IMR-90 (cell line): ENCODE data around the gene TSPAN17. TPM values are rescaled to one million over a fixed set of nuclear protein-coding genes. Genes with fewer than 3 reads are reported as not detected.

Experiments used
- ATAC-seq: fragments of 200-7000 bp; cut with Tn5 transposase; 2 replicates; pipeline ENCODE4 v1.9.1; 2020; ENCODE audit warnings: low read depth, mild to moderate bottlenecking, moderate library complexity
- BruUV-seq: library from RNA; stranded (reverse); fragments of 400-500 nt; replicated peaks from 2 replicates; lab custom pipeline; 2021; lab: Mats Ljungman, UMichigan
- CTCF ChIA-PET: fragments of 300-600 bp; formaldehyde crosslinking; extraction: SDS; loops from one replicate; lab custom pipeline; 2021; ENCODE audit warnings: antibody characterized with exemption; lab: Yijun Ruan, JAX
- POLR2A ChIA-PET: fragments of 300-600 bp; sonication (Branson Sonifier 250); formaldehyde crosslinking; loops from one replicate; lab custom pipeline; 2022; ENCODE audit warnings: antibody characterized with exemption; ENCODE audit not compliant: unreplicated experiment; lab: Charles Lee
- DNase-seq: peaks from one replicate; pipeline ENCODE4 v3.0.0; 2013
- H2AFZ ChIP-seq: replicated peaks from 2 replicates; pipeline ENCODE3; 2013; ENCODE audit warnings: low read length, mild to moderate bottlenecking; ENCODE audit not compliant: poor library complexity
- H2AK5ac ChIP-seq: 2 replicates; pipeline ENCODE4 v1.6.1; 2013; ENCODE audit warnings: low read depth, low read length, inconsistent platforms
- H2AK9ac ChIP-seq: replicated peaks from 2 replicates; pipeline ENCODE3; 2013; ENCODE audit warnings: mild to moderate bottlenecking, low read depth, low read length, moderate library complexity; ENCODE audit not compliant: poor library complexity
- H2BK120ac ChIP-seq: 2 replicates; pipeline ENCODE4 v1.6.1; 2013; ENCODE audit warnings: low read depth, low read length, inconsistent platforms
- H2BK15ac ChIP-seq: 3 replicates; pipeline ENCODE4 v1.6.1; 2013; ENCODE audit warnings: low read depth, low read length, inconsistent platforms
- H2BK20ac ChIP-seq: 2 replicates; pipeline ENCODE4 v1.6.1; 2013; ENCODE audit warnings: low read depth, mild to moderate bottlenecking, inconsistent platforms, low read length, moderate library complexity
- H2BK5ac ChIP-seq: 2 replicates; pipeline ENCODE4 v1.6.1; 2013; ENCODE audit warnings: mild to moderate bottlenecking, low read depth, low read length, inconsistent platforms; ENCODE audit not compliant: poor library complexity, severe bottlenecking
- H3K14ac ChIP-seq: replicated peaks from 2 replicates; pipeline ENCODE4 v1.6.1; 2013; ENCODE audit warnings: low read depth, low read length, inconsistent platforms
- H3K18ac ChIP-seq: 2 replicates; pipeline ENCODE4 v1.6.1; 2013; ENCODE audit warnings: low read depth, low read length, control low read depth
- H3K23ac ChIP-seq: 2 replicates; pipeline ENCODE4 v1.6.1; 2013; ENCODE audit warnings: low read depth, low read length, inconsistent platforms
- H3K27ac ChIP-seq: 2 replicates; pipeline ENCODE4 v1.5.1; 2013; ENCODE audit warnings: mild to moderate bottlenecking, control low read depth, low read length; ENCODE audit not compliant: insufficient read depth
- H3K27me3 ChIP-seq: 2 replicates; pipeline ENCODE4 v1.6.1; 2013; ENCODE audit warnings: low read length; ENCODE audit not compliant: control insufficient read depth, insufficient read depth
- H3K36me3 ChIP-seq: 2 replicates; pipeline ENCODE4 v1.6.1; 2013; ENCODE audit warnings: low read length, mixed read lengths; ENCODE audit not compliant: control insufficient read depth, insufficient read depth
- H3K4ac ChIP-seq: 2 replicates; pipeline ENCODE4 v1.6.1; 2013; ENCODE audit warnings: low read depth, low read length, inconsistent platforms
- H3K4me1 ChIP-seq: 2 replicates; pipeline ENCODE4 v1.6.1; 2013; ENCODE audit warnings: low read length, mixed read lengths; ENCODE audit not compliant: control insufficient read depth, insufficient read depth
- H3K4me2 ChIP-seq: 2 replicates; pipeline ENCODE4 v1.6.1; 2013; ENCODE audit warnings: low read depth, mild to moderate bottlenecking, control low read depth, low read length, moderate library complexity
- H3K4me3 ChIP-seq: 2 replicates; pipeline ENCODE4 v1.5.1; 2013; ENCODE audit warnings: low read depth, mild to moderate bottlenecking, control low read depth, low read length, moderate library complexity; ENCODE audit not compliant: insufficient read depth
- H3K56ac ChIP-seq: 2 replicates; pipeline ENCODE4 v1.6.1; 2013; ENCODE audit warnings: low read length, inconsistent platforms; ENCODE audit not compliant: insufficient read depth; ENCODE audit errors: extremely low read depth
- H3K79me1 ChIP-seq, 2 experiments: 2 replicates each; pipeline ENCODE4 v1.6.1; 2013; ENCODE audit warnings: low read length in 2 of 2, inconsistent platforms in 1 of 2, low read depth in 1 of 2
- H3K9ac ChIP-seq: 2 replicates; pipeline ENCODE4 v1.6.1; 2013; ENCODE audit warnings: low read depth, low read length, control low read depth
- H3K9me1 ChIP-seq: 2 replicates; pipeline ENCODE4 v1.6.1; 2013; ENCODE audit warnings: low read length, inconsistent platforms; ENCODE audit not compliant: insufficient read depth
- H3K9me3 ChIP-seq: 2 replicates; pipeline ENCODE4 v1.6.1; 2013; ENCODE audit warnings: low read length; ENCODE audit not compliant: control insufficient read depth, insufficient read depth
- H4K20me1 ChIP-seq: 2 replicates; pipeline ENCODE4 v1.6.1; 2013; ENCODE audit warnings: low read length, inconsistent platforms; ENCODE audit not compliant: insufficient read depth
- H4K5ac ChIP-seq: 2 replicates; pipeline ENCODE4 v1.6.1; 2013; ENCODE audit warnings: mild to moderate bottlenecking, low read depth, low read length, control low read depth
- H4K8ac ChIP-seq, 2 experiments: 2 replicates each; pipeline ENCODE4 v1.6.1; 2013; ENCODE audit warnings: low read depth in 2 of 2, low read length in 2 of 2, control low read depth in 1 of 2, inconsistent platforms in 1 of 2
- H4K91ac ChIP-seq: 2 replicates; pipeline ENCODE4 v1.6.1; 2013; ENCODE audit warnings: low read depth, low read length, inconsistent platforms; ENCODE audit not compliant: insufficient read depth
- BHLHE40 ChIP-seq: fragments of 150-350 bp; IDR thresholded peaks from 2 replicates; pipeline ENCODE4 v1.6.1; 2016; ENCODE audit warnings: mild to moderate bottlenecking, low read depth, low read length
- CEBPB ChIP-seq: IDR thresholded peaks from 2 replicates; pipeline ENCODE4 v1.6.1; 2012; ENCODE audit warnings: low read depth, low read length, improper control_type of control experiment
- MXI1 ChIP-seq: IDR thresholded peaks from 2 replicates; pipeline ENCODE4 v1.6.1; 2012; ENCODE audit warnings: low read depth, mild to moderate bottlenecking, low read length, moderate library complexity, borderline replicate concordance
- NFE2L2 ChIP-seq: fragments of 150-350 bp; IDR thresholded peaks from 2 replicates; pipeline ENCODE4 v1.6.1; 2016; ENCODE audit warnings: low read depth, mild to moderate bottlenecking, low read length
- POLR2A ChIP-seq: IDR thresholded peaks from 2 replicates; pipeline ENCODE4 v1.6.1; 2012; ENCODE audit warnings: mild to moderate bottlenecking, low read depth, low read length
- RAD21 ChIP-seq: IDR thresholded peaks from 2 replicates; pipeline ENCODE4 v1.6.1; 2012; ENCODE audit warnings: low read length, improper control_type of control experiment
- RFX5 ChIP-seq: IDR thresholded peaks from 2 replicates; pipeline ENCODE4 v1.8.0; 2012; ENCODE audit warnings: low read depth, mild to moderate bottlenecking, low read length, moderate library complexity
- SMC3 ChIP-seq: fragments of 150-350 bp; IDR thresholded peaks from 2 replicates; pipeline ENCODE4 v1.6.1; 2016; ENCODE audit warnings: low read depth, mild to moderate bottlenecking, antibody characterized with exemption, low read length, moderate library complexity
- dilution Hi-C: fragments of 300-500 bp; cut with HindIII; formaldehyde crosslinking; loops from one replicate; pipeline ENCODE4 v1.14.3; 2018; ENCODE audit warnings: low sequenced_read_pairs; ENCODE audit not compliant: unreplicated experiment
- in situ Hi-C: fragments of 300-500 bp; cut with MboI; formaldehyde crosslinking; loops from 3 replicates; pipeline ENCODE4 v1.14.3; 2019; ENCODE audit warnings: low sequenced_read_pairs, inconsistent platforms, mixed read lengths
- intact Hi-C: fragments of 100-400 bp; cut with micrococcal nuclease; formaldehyde crosslinking; loops from 2 replicates; pipeline ENCODE4 v1.10.0; 2022
- polyA plus RNA-seq, 3 experiments: library from polyadenylated mRNA; depleted of rRNA; stranded (reverse); fragments of >200 nt; gene quantifications; 2 replicates each; pipeline ENCODE4 v1.2.3, GENCODE V29; 2012; ENCODE audit warnings: low replicate concordance in 1 of 3
- total RNA-seq: library from RNA; depleted of rRNA; stranded (reverse); fragments of >200 nt; gene quantifications from 2 replicates; pipeline ENCODE4 v1.2.3, GENCODE V29; 2012
- TF ChIP-seq, protein P1 (sequence below): conservative IDR thresholded peaks from 2 replicates; pipeline ENCODE4 v1.5.1; 2012; ENCODE audit warnings: mild to moderate bottlenecking, low read depth, low read length, improper control_type of control experiment

The TSPAN17 gene
- total and polyA plus RNA-seq, 2 of the 4 experiments (the other 2 are of a cell fraction), result 34.2 to 41.6 TPM

DNA sequence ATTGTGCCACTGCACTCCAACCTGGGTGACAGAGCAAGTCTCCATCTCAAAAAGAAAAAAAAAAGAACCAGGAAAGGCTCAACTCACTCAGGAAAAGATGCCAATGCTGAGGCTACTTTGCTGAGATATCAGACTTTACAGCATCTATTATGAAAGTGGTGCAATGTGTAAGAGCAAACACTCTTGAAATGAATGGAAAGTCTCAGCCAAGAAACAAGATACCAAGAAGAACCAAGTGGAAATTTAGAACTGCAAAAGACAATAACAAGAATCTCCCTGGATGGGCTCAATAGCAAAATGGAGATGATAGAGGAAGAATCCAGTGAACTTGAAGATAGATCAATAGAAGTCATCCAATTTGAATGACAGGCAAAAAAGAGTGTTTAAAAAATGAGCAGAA is 37.7 kb downstream of the TSPAN17 start:
- no peak overlapping the region for H3K9ac ChIP-seq
- H2BK15ac ChIP-seq, result no peak overlapping the region
- no peak overlapping the region for H4K5ac ChIP-seq
- no peak overlapping the region for H4K8ac ChIP-seq
- H3K9me1 ChIP-seq, result no peaks in the 10 kb centered on the region
- no peak overlapping the region for H3K18ac ChIP-seq
- H3K4me3 ChIP-seq, result no peak overlapping the region
- no peaks in the 10 kb centered on the region for H3K79me1 ChIP-seq
- no peak overlapping the region for H2AFZ ChIP-seq
- no peak overlapping the region for H2BK120ac ChIP-seq
- ATAC-seq (no peak), DNase-seq (no peak)
- H3K56ac ChIP-seq, result no peak overlapping the region
- no peak overlapping the region for H3K27ac ChIP-seq
- no peak overlapping the region for H3K14ac ChIP-seq
- no peak overlapping the region for H2BK20ac ChIP-seq
- H3K23ac ChIP-seq, result no peak overlapping the region
- in situ Hi-C loops, result no loop called here
- intact Hi-C loops, result no loop called here
- H3K4me1 ChIP-seq, result no peaks in the 10 kb centered on the region
- H3K36me3 ChIP-seq, result no peaks in the 10 kb centered on the region
- CTCF ChIA-PET, result no interaction called here
- POLR2A ChIA-PET, result no interaction called here
- TF ChIP-seq RAD21, result no peak
- no peak for TF ChIP-seq POLR2A
- TF ChIP-seq BHLHE40, result no peak
- no peak for TF ChIP-seq NFE2L2
- TF ChIP-seq SMC3, result no peak
- no peak for TF ChIP-seq MXI1
- TF ChIP-seq, protein P1, sequence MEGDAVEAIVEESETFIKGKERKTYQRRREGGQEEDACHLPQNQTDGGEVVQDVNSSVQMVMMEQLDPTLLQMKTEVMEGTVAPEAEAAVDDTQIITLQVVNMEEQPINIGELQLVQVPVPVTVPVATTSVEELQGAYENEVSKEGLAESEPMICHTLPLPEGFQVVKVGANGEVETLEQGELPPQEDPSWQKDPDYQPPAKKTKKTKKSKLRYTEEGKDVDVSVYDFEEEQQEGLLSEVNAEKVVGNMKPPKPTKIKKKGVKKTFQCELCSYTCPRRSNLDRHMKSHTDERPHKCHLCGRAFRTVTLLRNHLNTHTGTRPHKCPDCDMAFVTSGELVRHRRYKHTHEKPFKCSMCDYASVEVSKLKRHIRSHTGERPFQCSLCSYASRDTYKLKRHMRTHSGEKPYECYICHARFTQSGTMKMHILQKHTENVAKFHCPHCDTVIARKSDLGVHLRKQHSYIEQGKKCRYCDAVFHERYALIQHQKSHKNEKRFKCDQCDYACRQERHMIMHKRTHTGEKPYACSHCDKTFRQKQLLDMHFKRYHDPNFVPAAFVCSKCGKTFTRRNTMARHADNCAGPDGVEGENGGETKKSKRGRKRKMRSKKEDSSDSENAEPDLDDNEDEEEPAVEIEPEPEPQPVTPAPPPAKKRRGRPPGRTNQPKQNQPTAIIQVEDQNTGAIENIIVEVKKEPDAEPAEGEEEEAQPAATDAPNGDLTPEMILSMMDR, result no peak
- no peak for TF ChIP-seq RFX5
- TF ChIP-seq CEBPB, result no peak
- H4K91ac ChIP-seq, result no peak overlapping the region
- dilution Hi-C loops, result no loop called here
- no peak overlapping the region for H2AK5ac ChIP-seq
- H3K4me2 ChIP-seq, result no peak overlapping the region
- peaks cover 44% of the 10 kb centered on the region for H3K27me3 ChIP-seq
- H4K20me1 ChIP-seq, result no peaks in the 10 kb centered on the region
- no peak overlapping the region for H3K4ac ChIP-seq
- H3K9me3 ChIP-seq, result peaks cover 6% of the 10 kb centered on the region; the same call in 1 of the 2 replicates
- no peak overlapping the region for H2BK5ac ChIP-seq
- BruUV-seq, result no TSS peak
- H2AK9ac ChIP-seq, result no peak overlapping the region
